ENCODE results near the gene LAMP2.

DNA sequence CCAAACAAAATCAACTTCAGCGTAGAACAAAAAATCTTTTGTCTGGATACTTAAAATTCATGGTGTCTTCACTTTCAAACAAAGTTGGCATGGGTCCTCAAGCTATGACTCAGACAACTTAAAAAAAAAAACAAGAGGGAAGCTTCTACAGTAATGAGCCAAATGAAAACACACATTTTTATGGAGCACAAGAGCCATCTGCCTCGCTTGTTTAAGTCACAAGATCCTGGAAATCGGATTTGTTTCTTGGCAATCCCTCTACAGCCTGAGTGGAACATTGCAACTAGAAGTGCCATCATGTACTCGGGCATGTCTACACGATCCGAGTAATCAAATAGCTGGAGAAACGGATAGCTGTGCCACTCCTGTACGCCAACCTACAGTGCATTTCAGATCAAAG lies 22.6 kb downstream of the LAMP2 start:
- TF ChIP-seq, protein P1, sequence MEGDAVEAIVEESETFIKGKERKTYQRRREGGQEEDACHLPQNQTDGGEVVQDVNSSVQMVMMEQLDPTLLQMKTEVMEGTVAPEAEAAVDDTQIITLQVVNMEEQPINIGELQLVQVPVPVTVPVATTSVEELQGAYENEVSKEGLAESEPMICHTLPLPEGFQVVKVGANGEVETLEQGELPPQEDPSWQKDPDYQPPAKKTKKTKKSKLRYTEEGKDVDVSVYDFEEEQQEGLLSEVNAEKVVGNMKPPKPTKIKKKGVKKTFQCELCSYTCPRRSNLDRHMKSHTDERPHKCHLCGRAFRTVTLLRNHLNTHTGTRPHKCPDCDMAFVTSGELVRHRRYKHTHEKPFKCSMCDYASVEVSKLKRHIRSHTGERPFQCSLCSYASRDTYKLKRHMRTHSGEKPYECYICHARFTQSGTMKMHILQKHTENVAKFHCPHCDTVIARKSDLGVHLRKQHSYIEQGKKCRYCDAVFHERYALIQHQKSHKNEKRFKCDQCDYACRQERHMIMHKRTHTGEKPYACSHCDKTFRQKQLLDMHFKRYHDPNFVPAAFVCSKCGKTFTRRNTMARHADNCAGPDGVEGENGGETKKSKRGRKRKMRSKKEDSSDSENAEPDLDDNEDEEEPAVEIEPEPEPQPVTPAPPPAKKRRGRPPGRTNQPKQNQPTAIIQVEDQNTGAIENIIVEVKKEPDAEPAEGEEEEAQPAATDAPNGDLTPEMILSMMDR (IDR thresholded peaks at IDR 0.05): no peak
- no peak for TF ChIP-seq EZH2 (IDR thresholded peaks at IDR 0.05)
- no peak for TF ChIP-seq EZH2phosphoT487 (IDR thresholded peaks at IDR 0.05)
